Measurements from ENCODE around the gene SDSL. TPM values are rescaled to one million over a fixed set of nuclear protein-coding genes. Genes with fewer than 3 reads are reported as not detected.

The SDSL gene
- total and polyA plus RNA-seq, 10 of the 15 experiments (the other 5 are each of a cell fraction or from before 2014, with no cell fraction given): 0.18 to 4.4 (median 1.0) TPM

- Histone ChIP-seq H3K27me3 (replicated peaks in 1 of 2; ENCODE audit: control insufficient read depth in 2 of 2, insufficient read depth in 2 of 2, low read length in 1 of 2) (no peaks in the 10 kb centered on the region), H3K4me2 (ENCODE audit: control insufficient read depth, insufficient read depth) (no peak overlapping the region), H3K79me2 (ENCODE audit: control insufficient read depth, insufficient read depth, low read length) (no peaks in the 10 kb centered on the region), H4K20me1 (ENCODE audit: control insufficient read depth, insufficient read depth) (no peaks in the 10 kb centered on the region), H2AFZ (ENCODE audit: control insufficient read depth, low read depth, low read length) (no peak overlapping the region), H3K9ac (ENCODE audit: control insufficient read depth, insufficient read depth, low read length) (no peak overlapping the region), H3K36me3 (ENCODE audit: control insufficient read depth in 2 of 2, insufficient read depth in 2 of 2, low read length in 1 of 2) (no peaks in the 10 kb centered on the region), H3K4me1 (ENCODE audit: control insufficient read depth, insufficient read depth, low read length) (peaks cover 7% of the 10 kb centered on the region; the same call in 1 of the 2 replicates), H3K9me3 (replicated peaks; ENCODE audit: control insufficient read depth, insufficient read depth, low read length) (no peaks in the 10 kb centered on the region), H3K4me3 (no peak overlapping the region), H3K27ac (ENCODE audit: control insufficient read depth, insufficient read depth) (no peak overlapping the region)
- 40% methylated on average over 12 of the region's 12 CpGs for WGBS (ENCODE audit: insufficient coverage, insufficient replicate concordance, low lambda C conversion rate, missing lambda C conversion rate)
- ChIA-PET RAD21 (ENCODE audit: unreplicated experiment) (no interaction called here), CTCF (no interaction called here), POLR2A (no interaction called here), SMC1A (ENCODE audit: uncharacterized antibody, unreplicated experiment) (interaction anchor here (1.3 kb wide), 1 partner anchor 37 kb away, joined by 3 read pairs; no protein-coding TSS in a partner anchor)
- no peak for TF ChIP-seq MEF2B (IDR thresholded peaks at IDR 0.05; ENCODE audit: partially characterized antibody, poor library complexity, severe bottlenecking)
- TF ChIP-seq PAX5 (IDR thresholded peaks at IDR 0.05; ENCODE audit: borderline replicate concordance, low read depth, low read length): no peak
- TF ChIP-seq HCFC1 (IDR thresholded peaks at IDR 0.05; ENCODE audit: low read length): no peak
- TF ChIP-seq PML (IDR thresholded peaks at IDR 0.05; ENCODE audit: low read length): no peak
- no peak for TF ChIP-seq IKZF2 (IDR thresholded peaks at IDR 0.05)
- no peak for TF ChIP-seq TCF7 (IDR thresholded peaks at IDR 0.05; ENCODE audit: borderline replicate concordance)
- no peak for TF ChIP-seq TAF1 (IDR thresholded peaks at IDR 0.05; ENCODE audit: borderline replicate concordance, low read depth, low read length)
- no peak for TF ChIP-seq TCF3 (IDR thresholded peaks at IDR 0.05; ENCODE audit: borderline replicate concordance, insufficient read depth, low read depth, low read length)
- intact Hi-C loops (cut with micrococcal nuclease; ENCODE audit: unreplicated experiment): no loop called here
- FAIRE-seq: no peak
- no peak for DNase-seq (ENCODE audit: low read depth, low spot score)
- no peak for ATAC-seq
- BruUV-seq (replicated peaks): no TSS peak
- in situ Hi-C loops (cut with MboI): no loop called here
Observed at GRCh38 chr12:113399490-113399889, 22.7 kb upstream of the SDSL start.

DNA sequence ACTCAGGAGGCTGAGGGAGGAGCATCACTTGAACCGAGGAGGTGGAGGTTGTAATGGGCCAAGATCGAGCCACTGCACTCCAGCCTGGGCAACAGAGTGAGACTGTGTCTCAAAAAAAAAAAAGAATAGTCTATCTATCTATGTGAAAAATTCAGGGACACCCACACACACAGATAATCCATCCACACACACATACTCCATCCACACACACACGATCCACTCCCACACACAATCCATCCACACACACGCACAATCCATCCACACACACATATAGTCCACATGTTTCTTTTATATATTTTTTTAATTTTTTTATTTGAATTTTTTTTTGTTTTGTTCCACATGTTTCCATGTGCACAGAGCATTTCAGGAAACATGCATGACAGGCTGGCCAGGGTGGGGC, 21.8 kb upstream of the SDSL start:
- SMC1A ChIA-PET (ENCODE audit: uncharacterized antibody, unreplicated experiment): interaction anchor here (1.3 kb wide), 1 partner anchor 38 kb away, joined by 3 read pairs; no protein-coding TSS in a partner anchor
- 27% methylated on average over 4 of the region's 4 CpGs for WGBS (ENCODE audit: insufficient coverage, insufficient replicate concordance, low lambda C conversion rate, missing lambda C conversion rate)
- FAIRE-seq (no peak), ATAC-seq (no peak), DNase-seq (ENCODE audit: low read depth, low spot score) (no peak)
- Histone ChIP-seq H3K4me1 (ENCODE audit: control insufficient read depth, insufficient read depth, low read length) (peaks cover 9% of the 10 kb centered on the region; the same call in 1 of the 2 replicates), H3K9ac (ENCODE audit: control insufficient read depth, insufficient read depth, low read length) (no peak overlapping the region), H3K4me2 (ENCODE audit: control insufficient read depth, insufficient read depth) (no peak overlapping the region), H2AFZ (ENCODE audit: control insufficient read depth, low read depth, low read length) (no peak overlapping the region), H3K4me3 (no peak overlapping the region), H3K27me3 (replicated peaks in 1 of 2; ENCODE audit: control insufficient read depth in 2 of 2, insufficient read depth in 2 of 2, low read length in 1 of 2) (no peaks in the 10 kb centered on the region), H3K36me3 (ENCODE audit: control insufficient read depth in 2 of 2, insufficient read depth in 2 of 2, low read length in 1 of 2) (no peaks in the 10 kb centered on the region), H3K27ac (ENCODE audit: control insufficient read depth, insufficient read depth) (no peak overlapping the region), H3K79me2 (ENCODE audit: control insufficient read depth, insufficient read depth, low read length) (no peaks in the 10 kb centered on the region), H3K9me3 (replicated peaks; ENCODE audit: control insufficient read depth, insufficient read depth, low read length) (no peaks in the 10 kb centered on the region), H4K20me1 (ENCODE audit: control insufficient read depth, insufficient read depth) (no peaks in the 10 kb centered on the region)
- intact Hi-C loops (cut with micrococcal nuclease; ENCODE audit: unreplicated experiment) (no loop called here), in situ Hi-C loops (cut with MboI) (no loop called here)
- RAD21 ChIA-PET (ENCODE audit: unreplicated experiment): no interaction called here
- CTCF ChIA-PET: no interaction called here
- TF ChIP-seq ZNF217 (IDR thresholded peaks at IDR 0.05): no peak
- TF ChIP-seq ATF7 (IDR thresholded peaks at IDR 0.05; ENCODE audit: low read depth): no peak
- no peak for TF ChIP-seq FOS (IDR thresholded peaks at IDR 0.05; ENCODE audit: borderline replicate concordance, extremely low read depth, insufficient read length)
- TF ChIP-seq SMAD1 (IDR thresholded peaks at IDR 0.05; ENCODE audit: low read depth, partially characterized antibody): no peak
- TF ChIP-seq NFIC (IDR thresholded peaks at IDR 0.05; ENCODE audit: low read depth, low read length): no peak
- TF ChIP-seq SUPT20H (IDR thresholded peaks at IDR 0.05; ENCODE audit: borderline replicate concordance, control insufficient read depth, low read depth, low read length): no peak
- no peak for TF ChIP-seq RELB (IDR thresholded peaks at IDR 0.05; ENCODE audit: low read depth)
- no peak for TF ChIP-seq POLR2AphosphoS5 (IDR thresholded peaks at IDR 0.05; ENCODE audit: low read length)
- no peak for TF ChIP-seq POU2F2 (IDR thresholded peaks at IDR 0.05; ENCODE audit: borderline replicate concordance, low read depth, low read length)
- TF ChIP-seq ZNF274 (IDR thresholded peaks at IDR 0.05; ENCODE audit: insufficient read depth, insufficient read length): no peak
- TF ChIP-seq EED (IDR thresholded peaks at IDR 0.05; ENCODE audit: low read depth): no peak
- POLR2A ChIA-PET: no interaction called here
- BruUV-seq (replicated peaks): no TSS peak
